SJSA1 (cell line): ENCODE data around the gene C11orf24. TPM values are rescaled to one million over a fixed set of nuclear protein-coding genes. Genes with fewer than 3 reads are reported as not detected.

Source experiments
- DNase-seq, 2 experiments: peaks; one replicate each; pipeline ENCODE4 v3.0.0-alpha.2; 2015 to 2020; ENCODE audit warnings: low spot score in 2 of 2, low read depth in 1 of 2
- H3K27ac ChIP-seq: fragments of 250-450 bp; sonication (Bioruptor Pico); 2 replicates; pipeline ENCODE4 v1.5.1; 2020; ENCODE audit warnings: mild to moderate bottlenecking, moderate library complexity
- H3K27me3 ChIP-seq: fragments of 250-450 bp; sonication (Bioruptor Pico); replicated peaks from 2 replicates; pipeline ENCODE4 v1.5.1; 2020; ENCODE audit warnings: mild to moderate bottlenecking, moderate library complexity
- H3K36me3 ChIP-seq: fragments of 250-450 bp; sonication (Bioruptor Pico); 2 replicates; pipeline ENCODE4 v1.5.1; 2020; ENCODE audit warnings: mild to moderate bottlenecking
- H3K4me1 ChIP-seq: fragments of 250-450 bp; sonication (Bioruptor Pico); replicated peaks from 2 replicates; pipeline ENCODE4 v1.6.1; 2021; ENCODE audit warnings: mild to moderate bottlenecking
- H3K4me3 ChIP-seq: fragments of 250-450 bp; sonication (Bioruptor Pico); 2 replicates; pipeline ENCODE4 v1.5.1; 2020; ENCODE audit warnings: mild to moderate bottlenecking
- H3K9me3 ChIP-seq: fragments of 250-450 bp; sonication (Bioruptor Pico); replicated peaks from 2 replicates; pipeline ENCODE4 v1.5.1; 2020; ENCODE audit warnings: mild to moderate bottlenecking
- total RNA-seq: library from RNA; depleted of rRNA; stranded (reverse); fragments of >200 nt; shearing (Covaris generic); gene quantifications from 2 replicates; pipeline ENCODE4 v1.2.3, GENCODE V29; 2014

C11orf24 gene
- total RNA-seq, 1 experiment from 2014 or later = 74.3 TPM

DNA sequence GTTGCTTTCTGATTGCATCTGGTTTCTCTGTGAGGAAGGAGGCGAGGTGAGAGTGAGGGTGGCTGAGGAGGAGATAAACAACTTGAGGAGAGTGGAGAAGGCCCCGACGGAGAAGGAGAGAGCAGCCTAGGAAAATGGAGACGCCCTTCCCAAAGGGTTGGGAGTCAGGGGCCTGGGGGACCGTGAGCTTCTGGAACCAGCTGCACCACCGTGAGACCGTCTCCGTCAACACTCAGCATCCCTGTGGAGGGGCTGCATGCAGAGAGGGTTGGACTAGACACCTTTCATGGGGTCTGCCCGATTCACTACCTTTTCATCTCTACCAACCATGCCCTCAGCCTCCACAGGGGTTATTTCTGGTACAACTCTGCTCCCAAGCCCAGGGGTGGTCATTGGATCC is 45.4 kb downstream of the C11orf24 start:
- no peak overlapping the region for H3K27ac ChIP-seq
- H3K4me1 ChIP-seq = no peaks in the 10 kb centered on the region
- H3K36me3 ChIP-seq = no peaks in the 10 kb centered on the region
- H3K27me3 ChIP-seq = peaks cover 3% of the 10 kb centered on the region; the same call in 1 of the 2 replicates
- H3K9me3 ChIP-seq = peaks cover 16% of the 10 kb centered on the region
- DNase-seq = no peak
- H3K4me3 ChIP-seq = no peak overlapping the region

- no peaks in the 10 kb centered on the region for H3K36me3 ChIP-seq
- no peak overlapping the region for H3K27ac ChIP-seq
- H3K4me3 ChIP-seq = no peak overlapping the region
- no peaks in the 10 kb centered on the region for H3K4me1 ChIP-seq
- no peak for DNase-seq
- peaks cover 12% of the 10 kb centered on the region for H3K9me3 ChIP-seq
- H3K27me3 ChIP-seq = peaks cover 3% of the 10 kb centered on the region
These were observed 47.2 kb downstream of the C11orf24 start for GRCh38 chr11:68224606-68225005.

DNA sequence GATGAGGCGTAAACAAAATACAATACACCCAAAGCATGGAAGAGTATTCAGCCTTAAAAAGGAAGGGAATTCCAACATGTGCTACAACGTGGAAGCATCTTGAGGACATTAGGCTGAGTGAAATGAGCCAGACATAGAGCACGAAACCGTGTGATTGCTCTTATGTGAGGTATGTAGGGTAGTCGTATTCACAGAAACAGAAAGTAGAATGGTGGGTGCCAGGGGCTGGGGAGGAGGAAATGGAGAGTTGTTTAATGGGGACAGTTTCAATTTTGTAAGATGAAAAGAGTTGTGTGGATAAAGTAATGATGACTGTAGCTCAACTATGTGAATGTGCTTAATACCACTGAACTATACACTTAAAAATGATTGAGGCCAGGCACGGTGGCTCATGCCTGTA is 48.5 kb downstream of the C11orf24 start:
- Histone ChIP-seq H3K9me3 (0 out of 2 replicates have a peak, but pooled peaks cover 5% of the 10 kb centered on the region), H3K27ac (no peak overlapping the region), H3K27me3 (peaks cover 3% of the 10 kb centered on the region), H3K4me1 (no peaks in the 10 kb centered on the region), H3K4me3 (no peak overlapping the region), H3K36me3 (no peaks in the 10 kb centered on the region)
- no peak for DNase-seq

GRCh38 chr11:68221406-68221805 is 50.4 kb downstream of the C11orf24 start:
- no peak overlapping the region for H3K4me3 ChIP-seq
- no peaks in the 10 kb centered on the region for H3K4me1 ChIP-seq
- no peak overlapping the region for H3K27ac ChIP-seq
- H3K36me3 ChIP-seq = no peaks in the 10 kb centered on the region
- no peak for DNase-seq
- H3K9me3 ChIP-seq = 0 out of 2 replicates have a peak, but pooled peaks cover 5% of the 10 kb centered on the region
- peaks cover 3% of the 10 kb centered on the region for H3K27me3 ChIP-seq

DNA sequence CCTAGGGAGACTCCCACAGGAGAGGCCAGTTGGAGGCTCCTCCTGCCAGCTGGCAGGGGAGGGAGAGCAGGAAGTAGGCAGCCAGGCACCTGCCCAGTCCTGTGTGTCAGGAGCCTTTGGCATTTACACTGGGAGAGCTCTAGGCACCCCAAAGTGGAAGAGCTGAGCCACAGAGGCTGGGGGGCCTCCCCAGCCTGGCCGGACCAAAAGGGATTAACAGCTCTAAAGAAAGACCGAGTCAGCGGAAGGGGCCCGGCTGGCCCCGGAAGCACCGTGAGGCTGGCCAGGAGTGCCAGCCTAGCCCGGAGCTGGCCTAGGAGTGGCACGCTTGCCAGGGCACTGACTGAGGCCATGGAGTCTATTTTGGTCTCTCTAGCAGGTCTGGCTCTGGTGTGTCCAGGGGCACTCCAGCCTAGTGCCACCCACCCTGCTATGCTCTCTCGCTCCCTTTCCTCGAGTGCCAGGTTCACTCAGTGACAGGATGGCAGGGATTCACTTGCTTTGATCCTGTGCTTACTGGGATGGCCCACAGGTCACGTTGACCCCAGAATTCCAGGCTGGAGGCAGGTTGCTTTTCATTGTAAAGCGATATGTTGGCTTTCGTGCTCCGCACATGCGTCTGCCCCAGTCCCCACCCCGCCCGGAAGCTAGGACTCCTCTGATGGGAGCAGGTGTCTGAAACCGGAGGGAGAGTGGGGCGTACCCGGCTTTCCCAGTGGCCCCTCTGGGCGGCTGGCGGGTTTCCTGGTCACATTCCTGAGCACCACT is 55.4 kb downstream of the C11orf24 start:
- H3K27ac ChIP-seq = no peak overlapping the region
- H3K4me1 ChIP-seq = peaks cover 13% of the 10 kb centered on the region
- peaks cover 4% of the 10 kb centered on the region for H3K36me3 ChIP-seq
- H3K9me3 ChIP-seq = no peaks in the 10 kb centered on the region
- H3K4me3 ChIP-seq = no peak overlapping the region
- DNase-seq = no peak
- peaks cover 9% of the 10 kb centered on the region; the same call in 1 of the 2 replicates for H3K27me3 ChIP-seq

GRCh38 chr11:68215524-68216170 is 56.1 kb downstream of the C11orf24 start:
- no peaks in the 10 kb centered on the region for H3K9me3 ChIP-seq
- no peak overlapping the region for H3K27ac ChIP-seq
- H3K36me3 ChIP-seq = peaks cover 4% of the 10 kb centered on the region
- DNase-seq = no peak
- H3K27me3 ChIP-seq = peaks cover 9% of the 10 kb centered on the region; the same call in 1 of the 2 replicates
- no peak overlapping the region for H3K4me3 ChIP-seq
- H3K4me1 ChIP-seq = peaks cover 13% of the 10 kb centered on the region

DNA sequence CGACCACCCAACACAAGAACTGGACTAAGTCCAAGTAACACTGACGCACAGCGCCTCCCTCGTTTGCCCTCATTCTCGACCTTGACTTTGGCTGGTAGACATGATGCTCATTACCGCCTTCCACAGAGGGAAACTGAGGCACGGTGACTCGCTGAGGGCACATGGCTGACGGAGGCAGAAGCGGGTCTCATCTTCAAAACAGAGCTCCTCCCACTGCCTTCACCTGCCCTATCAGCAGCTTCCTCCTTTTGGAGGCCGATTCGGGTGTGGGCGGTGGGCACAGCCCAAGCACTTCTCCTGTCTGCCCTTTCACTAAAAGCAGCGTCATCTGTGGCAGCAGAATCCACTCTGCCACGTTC is 56.7 kb downstream of the C11orf24 start:
- Histone ChIP-seq H3K9me3 (no peaks in the 10 kb centered on the region), H3K4me1 (peaks cover 13% of the 10 kb centered on the region), H3K27me3 (peaks cover 9% of the 10 kb centered on the region; the same call in 1 of the 2 replicates), H3K27ac (no peak overlapping the region), H3K4me3 (no peak overlapping the region), H3K36me3 (peaks cover 4% of the 10 kb centered on the region)
- DNase-seq = no peak

DNA sequence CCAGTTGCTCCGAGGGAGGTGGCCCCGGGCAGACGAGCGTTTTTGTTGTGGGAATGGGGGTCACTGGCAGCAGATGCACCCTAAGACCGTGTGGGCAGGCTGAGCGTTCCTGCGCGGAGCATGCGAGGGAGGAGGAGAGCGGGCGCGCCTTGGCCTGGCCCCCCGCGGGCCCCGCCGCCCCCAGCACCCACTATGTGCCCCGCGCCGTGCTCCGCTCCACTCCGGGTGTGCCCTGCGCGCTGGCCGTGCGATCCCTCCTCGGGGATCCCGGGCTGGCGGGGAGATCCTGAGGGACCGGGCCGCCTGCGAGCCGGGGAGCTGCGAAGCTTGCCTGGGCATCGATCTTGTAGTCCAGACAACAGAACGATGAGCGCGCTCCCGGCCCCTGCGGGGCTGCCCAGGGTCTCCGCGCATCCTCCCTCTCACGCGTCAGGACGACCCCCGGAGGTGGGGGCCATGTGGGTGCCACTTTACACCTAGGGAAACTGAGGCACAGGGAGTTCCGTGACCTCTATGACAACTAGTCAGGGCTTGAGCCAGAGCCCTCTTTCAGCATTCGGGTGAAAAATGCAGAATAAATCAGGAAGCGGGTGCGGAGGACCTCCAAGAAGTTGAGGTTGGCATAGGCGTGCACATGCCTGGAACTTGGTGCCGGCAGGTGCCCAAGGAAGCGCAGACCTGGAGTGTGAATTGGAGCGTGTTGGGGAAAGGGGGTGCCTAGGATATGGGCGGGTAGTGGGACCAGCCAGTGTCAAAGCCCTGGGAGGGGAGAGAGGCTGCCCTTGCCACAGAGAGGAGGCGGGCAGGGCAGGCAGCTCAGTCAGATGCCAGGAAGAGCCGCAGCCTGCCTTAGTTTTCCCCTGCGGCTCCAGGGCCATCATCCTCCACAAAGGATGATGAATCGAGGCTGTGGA is 57.3 kb downstream of the C11orf24 start:
- Histone ChIP-seq H3K4me3 (peak overlapping the region; percentile 76), H3K27ac (peak overlapping the region; percentile 91), H3K27me3 (peaks cover 9% of the 10 kb centered on the region; the same call in 1 of the 2 replicates), H3K36me3 (peaks cover 4% of the 10 kb centered on the region), H3K4me1 (peaks cover 14% of the 10 kb centered on the region), H3K9me3 (no peaks in the 10 kb centered on the region)
- DNase-seq = peak in 1 of 2 experiments; percentile 33

- no peaks in the 10 kb centered on the region for H3K9me3 ChIP-seq
- DNase-seq = peak; percentile 95 to 100
- peaks cover 16% of the 10 kb centered on the region for H3K4me1 ChIP-seq
- peak overlapping the region; percentile 76 for H3K4me3 ChIP-seq
- peaks cover 9% of the 10 kb centered on the region; the same call in 1 of the 2 replicates for H3K27me3 ChIP-seq
- H3K36me3 ChIP-seq = peaks cover 4% of the 10 kb centered on the region
- peak overlapping the region; percentile 91 for H3K27ac ChIP-seq
These were observed 58.1 kb downstream of the C11orf24 start for GRCh38 chr11:68213555-68214172.

DNA sequence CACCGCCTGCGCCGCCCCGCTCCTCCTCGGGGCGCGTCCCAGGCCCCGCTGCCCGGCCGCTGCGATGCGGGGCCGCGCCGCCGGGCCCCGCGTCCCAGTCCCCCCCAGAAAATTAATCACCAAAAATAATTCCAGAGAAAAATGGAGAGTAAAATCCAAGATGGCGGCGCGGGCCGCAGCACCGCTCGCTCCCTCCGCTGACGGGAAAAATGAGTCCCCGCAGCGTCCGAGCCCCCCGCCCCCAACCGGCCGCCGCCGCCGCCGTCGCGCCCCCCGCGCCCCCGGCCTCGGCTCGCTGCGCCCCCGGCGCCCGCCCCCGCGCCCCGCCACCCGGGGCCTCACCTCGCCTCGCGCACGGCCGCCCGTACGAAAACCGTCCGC is 58.6 kb downstream of the C11orf24 start, which contains the start of gene KMT5B:
Gene KMT5B (minus strand): TSS at position 162 of the 381 bp plus-strand sequence. CDS start 23,220 bp downstream, outside the sequence.
- peak; percentile 37 to 70 for DNase-seq
- Histone ChIP-seq H3K36me3 (peaks cover 4% of the 10 kb centered on the region), H3K27me3 (peaks cover 9% of the 10 kb centered on the region; the same call in 1 of the 2 replicates), H3K27ac (peak within 1 kb of the TSS; percentile 91), H3K4me1 (peaks cover 16% of the 10 kb centered on the region), H3K4me3 (peak within 1 kb of the TSS; percentile 76), H3K9me3 (no peaks in the 10 kb centered on the region)

DNA sequence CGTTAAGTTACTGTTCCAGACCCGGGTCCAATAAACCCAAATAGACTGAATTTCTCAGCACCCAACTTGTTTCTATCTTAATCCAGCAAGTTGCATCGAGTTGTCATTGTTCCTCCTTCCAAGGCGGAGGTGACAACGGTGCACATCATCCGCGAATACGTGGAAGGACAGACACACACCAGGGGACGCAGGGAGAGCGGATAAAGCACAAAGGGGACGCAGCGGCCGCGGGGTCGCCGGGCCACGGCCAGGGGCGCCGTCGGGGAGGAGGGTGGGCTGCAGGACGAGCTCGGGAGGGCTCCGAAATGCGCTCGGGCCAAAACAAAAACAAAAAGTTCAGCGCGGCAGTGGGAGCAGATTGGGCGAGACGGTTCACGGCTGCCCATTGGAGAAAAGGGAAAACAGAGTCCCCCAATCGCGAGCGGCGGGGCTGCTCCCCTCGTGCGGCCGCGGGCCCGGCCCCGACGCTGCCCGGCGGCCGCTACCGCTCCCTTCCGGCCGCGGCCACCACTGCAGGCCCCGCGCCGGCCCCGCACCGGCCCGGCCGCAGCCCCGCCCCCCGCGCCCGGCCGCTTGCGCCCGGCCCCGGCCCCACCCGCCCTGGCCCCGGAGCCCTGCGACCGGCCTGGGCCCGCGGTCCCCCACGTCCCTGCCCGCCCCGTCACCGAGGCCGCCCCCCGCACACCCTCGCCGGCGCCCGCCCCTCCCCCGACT is 59.2 kb downstream of the C11orf24 start:
- Histone ChIP-seq H3K4me1 (peaks cover 16% of the 10 kb centered on the region), H3K27me3 (peaks cover 9% of the 10 kb centered on the region; the same call in 1 of the 2 replicates), H3K27ac (peak overlapping the region; percentile 91), H3K4me3 (peak overlapping the region; percentile 76), H3K36me3 (peaks cover 4% of the 10 kb centered on the region), H3K9me3 (no peaks in the 10 kb centered on the region)
- DNase-seq = peak; percentile 77 to 90

GRCh38 chr11:68211546-68211945 is 60.2 kb downstream of the C11orf24 start:
- H3K36me3 ChIP-seq = peaks cover 4% of the 10 kb centered on the region
- peaks cover 16% of the 10 kb centered on the region for H3K4me1 ChIP-seq
- H3K27me3 ChIP-seq = peaks cover 9% of the 10 kb centered on the region; the same call in 1 of the 2 replicates
- no peak overlapping the region for H3K4me3 ChIP-seq
- no peaks in the 10 kb centered on the region for H3K9me3 ChIP-seq
- no peak overlapping the region for H3K27ac ChIP-seq
- no peak for DNase-seq
